Anterior cingulate cortex (tissue), 58 donors: ENCODE measurements around the gene RYR1.
"Not testable (repeated sequence)": the region's sequence is repeated elsewhere in the genome, so short reads cannot be mapped to it uniquely, and the experiment has no call there.

Experiments
- DNase-seq, 58 donors: peaks; one replicate each; lab custom pipeline; 2025; lab: John Stamatoyannopoulos, UW

Gene RYR1

GRCh38 chr19:38631301-38631700 lies 197.8 kb downstream of the RYR1 start:
- DNase-seq: not testable (repeated sequence)

DNA sequence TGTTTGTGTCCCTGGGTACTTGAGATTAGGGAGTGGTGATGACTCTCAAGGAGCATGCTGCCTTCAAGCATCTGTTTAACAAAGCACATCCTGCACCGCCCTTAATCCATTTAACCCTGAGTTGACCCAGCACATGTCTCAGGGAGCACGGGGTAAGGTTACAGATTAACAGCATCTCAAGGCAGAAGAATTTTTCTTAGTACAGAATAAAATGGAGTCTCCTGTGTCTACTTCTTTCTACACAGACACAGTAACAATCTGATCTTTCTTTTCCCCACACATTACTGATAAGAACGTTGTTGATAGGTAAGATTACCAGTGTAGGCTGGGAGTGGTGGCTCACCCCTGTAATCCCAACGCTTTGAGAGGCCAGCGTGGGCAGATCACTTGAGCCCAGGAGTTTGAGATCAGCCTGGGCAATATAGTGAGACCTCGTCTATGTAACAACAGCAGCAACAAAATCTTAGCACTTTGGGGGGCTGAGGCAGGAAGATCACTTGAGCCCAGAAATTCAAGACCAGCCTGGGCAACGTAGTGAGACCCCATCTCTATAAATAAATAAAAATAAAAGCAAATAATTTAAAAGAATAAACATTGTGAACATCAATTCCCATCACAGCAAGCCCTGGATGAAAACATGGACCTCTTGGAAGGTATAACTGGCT lies 198.5 kb downstream of the RYR1 start:
- not testable (repeated sequence) for DNase-seq

DNA sequence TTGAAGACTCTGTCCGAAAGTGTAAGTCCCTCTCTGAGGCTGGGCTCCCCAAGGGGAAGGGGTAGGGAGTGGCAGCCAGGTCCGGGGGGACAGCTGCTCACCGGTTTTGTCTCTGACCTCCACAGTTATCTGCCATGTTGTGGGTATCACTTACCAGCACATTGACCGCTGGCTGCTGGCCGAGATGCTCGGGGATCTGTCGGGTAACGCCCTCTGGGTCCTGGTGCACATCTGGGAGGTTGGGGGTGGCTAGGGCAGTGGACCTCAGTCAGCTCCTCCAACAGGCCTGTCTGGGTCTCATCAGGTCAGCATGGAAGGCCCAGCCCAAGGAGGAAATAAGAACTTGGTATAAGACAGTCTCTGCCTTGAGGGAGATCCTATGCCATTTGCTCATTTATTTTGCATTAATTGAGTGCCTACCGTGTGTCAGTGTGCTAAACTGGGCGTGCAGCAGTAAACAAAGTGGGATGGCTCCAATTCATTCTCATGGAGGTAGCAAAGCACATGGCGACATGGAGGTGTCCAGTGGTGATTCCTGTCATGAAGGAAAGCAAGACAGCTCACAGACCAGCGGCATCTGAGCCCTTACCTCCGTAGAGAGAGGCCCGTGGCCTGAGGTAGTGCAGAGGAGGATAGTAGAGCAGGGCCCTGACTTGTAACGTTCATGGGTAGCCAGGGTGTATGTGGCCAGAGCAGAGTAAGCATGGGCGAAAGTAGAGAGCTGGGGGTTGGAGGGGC lies 199.2 kb downstream of the RYR1 start:
- DNase-seq: no peak

DNA sequence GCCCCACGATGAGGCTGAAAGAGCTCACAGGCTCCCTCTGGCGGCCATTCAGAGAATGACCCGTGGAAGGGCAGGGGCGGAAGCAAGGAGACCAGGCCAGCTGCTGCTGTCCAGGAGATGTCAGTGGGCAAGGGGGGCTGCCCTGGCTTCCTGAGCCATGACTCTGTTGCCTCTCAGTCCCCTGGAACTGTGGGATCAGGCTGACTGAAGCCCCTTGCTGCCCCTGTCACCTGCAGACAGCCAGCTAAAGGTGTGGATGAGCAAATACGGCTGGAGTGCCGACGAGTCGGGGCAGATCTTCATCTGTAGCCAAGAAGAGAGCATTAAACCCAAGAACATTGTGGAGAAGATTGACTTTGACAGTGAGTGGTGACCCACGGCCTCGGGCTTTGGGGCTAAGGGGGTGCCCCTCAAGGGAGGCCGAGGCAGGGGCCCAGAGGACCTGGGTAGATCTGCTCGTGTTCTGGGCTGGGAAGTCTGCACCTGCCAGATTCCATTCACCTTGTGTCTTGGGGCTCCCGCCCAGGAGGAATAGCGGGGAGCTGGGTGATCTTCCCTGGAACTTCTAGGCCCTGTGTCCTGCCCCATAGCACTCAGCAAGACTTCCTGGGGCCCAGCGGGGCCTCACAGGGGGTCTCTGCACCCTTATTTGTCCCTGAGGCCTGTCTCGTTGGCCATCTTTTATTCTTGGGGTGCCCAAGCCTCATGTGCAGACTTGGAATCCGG lies 201.4 kb downstream of the RYR1 start:
- DNase-seq: peak in 53 of 58 donors; percentile 1 to 81 (median 41)

GRCh38 chr19:38635483-38636399 lies 202.2 kb downstream of the RYR1 start:
- DNase-seq: peak in 3 of 58 donors; percentile 19 to 52 (median 20)
